Astrocyte (in vitro differentiated cells and primary cell): ENCODE results near the gene VASH2. TPM values are rescaled to one million over a fixed set of nuclear protein-coding genes. Genes with fewer than 3 reads are reported as not detected.

Experiments used
- DNase-seq: peaks from one replicate; pipeline ENCODE4 v3.0.0-alpha.2; 2010; ENCODE audit warnings: low read depth
- FAIRE-seq: peaks from 2 replicates; lab custom pipeline; 2011; peaks lifted over from hg19 to GRCh38; lab: Jason Lieb, UNC
- H2AFZ ChIP-seq: 2 replicates; pipeline ENCODE4 v1.6.0; 2012; ENCODE audit warnings: low read depth, low read length, inconsistent platforms
- H3K27ac ChIP-seq: 2 replicates; pipeline ENCODE4 v1.5.1; 2011; ENCODE audit warnings: low read depth, low read length, inconsistent platforms
- H3K27me3 ChIP-seq: 2 replicates; pipeline ENCODE4 v1.6.0; 2011; ENCODE audit warnings: low read length, inconsistent platforms; ENCODE audit not compliant: insufficient read depth
- H3K36me3 ChIP-seq: 2 replicates; pipeline ENCODE4 v1.5.1; 2011; ENCODE audit warnings: low read length, inconsistent platforms; ENCODE audit not compliant: insufficient read depth
- H3K4me1 ChIP-seq: 2 replicates; pipeline ENCODE4 v1.5.1; 2011; ENCODE audit warnings: low read length, inconsistent platforms; ENCODE audit not compliant: insufficient read depth
- H3K4me2 ChIP-seq: 2 replicates; pipeline ENCODE4 v1.6.0; 2012; ENCODE audit warnings: low read length, inconsistent platforms
- H3K4me3 ChIP-seq: 2 replicates; pipeline ENCODE4 v1.5.1; 2011; ENCODE audit warnings: low read depth, mild to moderate bottlenecking, low read length, inconsistent platforms; ENCODE audit not compliant: insufficient read depth
- H3K79me2 ChIP-seq: 2 replicates; pipeline ENCODE4 v1.6.0; 2012; ENCODE audit warnings: mild to moderate bottlenecking, low read length, inconsistent platforms; ENCODE audit not compliant: insufficient read depth
- H3K9ac ChIP-seq: 2 replicates; pipeline ENCODE4 v1.6.0; 2012; ENCODE audit warnings: mild to moderate bottlenecking, low read length, inconsistent platforms
- H3K9me3 ChIP-seq: 2 replicates; pipeline ENCODE4 v1.5.1; 2012; ENCODE audit warnings: low read depth, mild to moderate bottlenecking, low read length, inconsistent platforms; ENCODE audit not compliant: insufficient read depth
- H4K20me1 ChIP-seq: 2 replicates; pipeline ENCODE4 v1.6.0; 2012; ENCODE audit warnings: low read length, inconsistent platforms; ENCODE audit not compliant: insufficient read depth
- H3K27ac Mint-ChIP-seq: one replicate; pipeline ENCODE4 v1.8.0; 2021; ENCODE audit warnings: mild to moderate bottlenecking, mixed read lengths; ENCODE audit not compliant: unreplicated experiment
- H3K27me3 Mint-ChIP-seq: one replicate; pipeline ENCODE4 v1.8.0; 2021; ENCODE audit warnings: low read depth, mixed read lengths; ENCODE audit not compliant: unreplicated experiment
- H3K36me3 Mint-ChIP-seq: one replicate; pipeline ENCODE4 v1.8.0; 2021; ENCODE audit warnings: low read depth, mixed read lengths; ENCODE audit not compliant: unreplicated experiment
- H3K4me1 Mint-ChIP-seq: one replicate; pipeline ENCODE4 v1.8.0; 2021; ENCODE audit warnings: low read depth, mixed read lengths; ENCODE audit not compliant: unreplicated experiment
- H3K4me3 Mint-ChIP-seq: one replicate; pipeline ENCODE4 v1.8.0; 2021; ENCODE audit warnings: mild to moderate bottlenecking, moderate library complexity, mixed read lengths; ENCODE audit not compliant: unreplicated experiment
- H3K9me3 Mint-ChIP-seq: one replicate; pipeline ENCODE4 v1.8.0; 2021; ENCODE audit warnings: mild to moderate bottlenecking, mixed read lengths; ENCODE audit not compliant: unreplicated experiment
- CTCF ChIP-seq: IDR thresholded peaks from 2 replicates; pipeline ENCODE4 v1.5.1; 2011; ENCODE audit warnings: low read depth, mild to moderate bottlenecking, inconsistent platforms, low read length, moderate library complexity; ENCODE audit not compliant: insufficient read depth
- EZH2 ChIP-seq: IDR thresholded peaks from 2 replicates; pipeline ENCODE4 v1.6.1; 2012; ENCODE audit warnings: mild to moderate bottlenecking, low read length, inconsistent platforms; ENCODE audit not compliant: insufficient read depth
- total RNA-seq: library from RNA; stranded (reverse); gene quantifications from 2 replicates; pipeline ENCODE4 v1.2.1, GENCODE V29; 2021

VASH2 gene
- total RNA-seq, 1 donor from 2014 or later = 7.1 TPM

GRCh38 chr1:213032651-213033050 is 82.3 kb downstream of the VASH2 start:
- no peak overlapping the region for H3K4me3 Mint-ChIP-seq
- Histone ChIP-seq H3K4me2 (no peak overlapping the region), H3K27ac (no peak overlapping the region), H3K4me1 (no peaks in the 10 kb centered on the region), H3K27me3 (peaks cover 12% of the 10 kb centered on the region), H3K9ac (no peak overlapping the region), H4K20me1 (no peaks in the 10 kb centered on the region), H3K36me3 (no peaks in the 10 kb centered on the region), H2AFZ (no peak overlapping the region), H3K79me2 (no peaks in the 10 kb centered on the region), H3K4me3 (no peak overlapping the region), H3K9me3 (no peaks in the 10 kb centered on the region)
- no peaks in the 10 kb centered on the region for H3K36me3 Mint-ChIP-seq
- DNase-seq (no peak), FAIRE-seq (no peak)
- H3K9me3 Mint-ChIP-seq = peaks cover 5% of the 10 kb centered on the region
- peaks cover 6% of the 10 kb centered on the region for H3K27me3 Mint-ChIP-seq
- TF ChIP-seq CTCF = no peak
- TF ChIP-seq EZH2 = no peak
- no peak overlapping the region for H3K27ac Mint-ChIP-seq
- H3K4me1 Mint-ChIP-seq = no peaks in the 10 kb centered on the region

DNA sequence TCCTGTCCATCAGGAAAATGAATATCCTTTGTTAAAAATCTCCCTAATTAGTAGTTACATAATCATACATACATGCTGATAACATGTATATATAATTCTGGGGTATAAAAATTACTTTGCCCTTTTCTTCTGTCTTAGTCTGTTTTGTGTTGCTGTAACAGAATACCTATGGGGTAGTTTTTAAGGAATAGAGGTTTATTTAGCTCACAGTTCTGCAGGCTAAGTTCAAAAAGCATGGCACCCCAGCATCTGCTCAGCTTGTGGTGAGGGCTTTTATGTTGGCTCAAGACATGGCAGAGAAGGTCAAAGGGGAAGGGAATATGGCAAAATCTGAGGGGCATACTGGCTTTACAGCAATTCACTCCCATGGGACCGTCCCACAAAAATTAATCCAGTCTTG is 84.4 kb downstream of the VASH2 start:
- Mint-ChIP-seq H3K27me3 (no peaks in the 10 kb centered on the region), H3K27ac (no peak overlapping the region), H3K4me1 (no peaks in the 10 kb centered on the region), H3K4me3 (no peak overlapping the region), H3K36me3 (no peaks in the 10 kb centered on the region), H3K9me3 (peaks cover 5% of the 10 kb centered on the region)
- no peaks in the 10 kb centered on the region for H3K79me2 ChIP-seq
- H3K9me3 ChIP-seq = no peaks in the 10 kb centered on the region
- H3K9ac ChIP-seq = no peak overlapping the region
- H4K20me1 ChIP-seq = no peaks in the 10 kb centered on the region
- no peak overlapping the region for H3K27ac ChIP-seq
- no peak overlapping the region for H3K4me3 ChIP-seq
- H3K27me3 ChIP-seq = peaks cover 5% of the 10 kb centered on the region
- no peak overlapping the region for H2AFZ ChIP-seq
- no peaks in the 10 kb centered on the region for H3K36me3 ChIP-seq
- FAIRE-seq (no peak), DNase-seq (no peak)
- TF ChIP-seq CTCF = no peak
- TF ChIP-seq EZH2 = no peak
- no peaks in the 10 kb centered on the region for H3K4me1 ChIP-seq
- H3K4me2 ChIP-seq = no peak overlapping the region

- Histone ChIP-seq H3K4me1 (no peaks in the 10 kb centered on the region), H3K4me3 (no peak overlapping the region), H3K79me2 (no peaks in the 10 kb centered on the region), H3K27ac (no peak overlapping the region), H3K9ac (no peak overlapping the region), H3K27me3 (peaks cover 4% of the 10 kb centered on the region), H2AFZ (no peak overlapping the region), H3K36me3 (no peaks in the 10 kb centered on the region), H3K9me3 (no peaks in the 10 kb centered on the region), H3K4me2 (no peak overlapping the region), H4K20me1 (no peaks in the 10 kb centered on the region)
- H3K4me1 Mint-ChIP-seq = no peaks in the 10 kb centered on the region
- DNase-seq (no peak), FAIRE-seq (no peak)
- no peaks in the 10 kb centered on the region for H3K36me3 Mint-ChIP-seq
- TF ChIP-seq CTCF = no peak
- TF ChIP-seq EZH2 = no peak
- H3K9me3 Mint-ChIP-seq = peaks cover 5% of the 10 kb centered on the region
- no peak overlapping the region for H3K4me3 Mint-ChIP-seq
- no peaks in the 10 kb centered on the region for H3K27me3 Mint-ChIP-seq
- no peak overlapping the region for H3K27ac Mint-ChIP-seq
These were observed 85.2 kb downstream of the VASH2 start for GRCh38 chr1:213035573-213035972.

Other genes with a start within 250 kb of the VASH2 start
- 22.6 and 24.6 TPM in 2 replicates for gene NSL1, start 158.8 kb upstream of the VASH2 start, total RNA-seq
- gene TATDN3, start 158.6 kb upstream of the VASH2 start, total RNA-seq = 7.1 and 8.6 TPM in 2 replicates
- gene SPATA45, start 102.9 kb upstream of the VASH2 start, total RNA-seq = 0.65 TPM in 1 of 2 replicates, not detected in the other
- 8.1 and 9.3 TPM in 2 replicates for gene FLVCR1, start 92.3 kb upstream of the VASH2 start, total RNA-seq
- gene ANGEL2, start 65.3 kb downstream of the VASH2 start, total RNA-seq = 21.4 and 21.6 TPM in 2 replicates
- gene RPS6KC1, start 100.7 kb downstream of the VASH2 start, total RNA-seq = 22.4 and 25.6 TPM in 2 replicates